HCT116 (cell line): Measurements from ENCODE around the gene CD82. TPM values are rescaled to one million over a fixed set of nuclear protein-coding genes. Genes with fewer than 3 reads are reported as not detected.

Source experiments
- ATAC-seq: fragments of 200-7000 bp; cut with Tn5 transposase; 2 replicates; pipeline ENCODE4 v1.9.1; 2020; ENCODE audit warnings: mild to moderate bottlenecking, moderate library complexity
- BruUV-seq: library from RNA; stranded (reverse); fragments of 400-500 nt; replicated peaks from 2 replicates; lab custom pipeline; 2021; lab: Mats Ljungman, UMichigan
- CTCF ChIA-PET: fragments of 300-600 bp; sonication (Branson Sonifier 250); formaldehyde crosslinking; loops from one replicate; lab custom pipeline; 2021; ENCODE audit warnings: antibody characterized with exemption; lab: Charles Lee
- POLR2A ChIA-PET: fragments of 300-600, 350-600 bp; sonication (Branson Sonifier 250); formaldehyde crosslinking; loops from one replicate; lab custom pipeline; 2021; ENCODE audit warnings: antibody characterized with exemption; lab: Charles Lee
- RAD21 ChIA-PET, 2 experiments: fragments of 300-600 bp; sonication (Branson Sonifier 250); formaldehyde crosslinking; loops; one replicate each; lab custom pipeline; 2023; ENCODE audit warnings: low total read pairs in 2 of 2; ENCODE audit not compliant: uncharacterized antibody in 2 of 2, unreplicated experiment in 2 of 2, low non-redundant PET in 1 of 2; lab: Charles Lee
- DNase-seq: peaks from one replicate; pipeline ENCODE4 v3.0.0-alpha.2; 2010; ENCODE audit warnings: low read depth, low spot score
- H2AFZ ChIP-seq: fragments of 200-600 bp; shearing (Covaris generic), sonication (generic); 2 replicates; pipeline ENCODE4 v1.6.1; 2017; ENCODE audit warnings: low read depth, mixed run types, mixed read lengths, antibody characterized with exemption, low read length; ENCODE audit not compliant: poor library complexity, severe bottlenecking
- H3K27ac ChIP-seq: 2 replicates; pipeline ENCODE4 v1.5.1; 2012; ENCODE audit warnings: low read depth, low read length
- H3K27me3 ChIP-seq: fragments of 200-600 bp; sonication (generic); 2 replicates; pipeline ENCODE4 v1.6.1; 2016; ENCODE audit warnings: mixed run types, low read length, mixed read lengths; ENCODE audit not compliant: insufficient read depth
- H3K36me3 ChIP-seq, 2 experiments: fragments of 200-500 bp in 1 of 2; fragments of 200-600 bp in 1 of 2; sonication (Bioruptor generic) in 1 of 2; sonication (generic) in 1 of 2; 2 replicates each; pipeline versions ENCODE4 v1.5.1 to v1.6.1; 2014 to 2016; ENCODE audit warnings: low read length in 2 of 2, inconsistent platforms in 1 of 2, mixed read lengths in 1 of 2, mixed run types in 1 of 2; ENCODE audit not compliant: insufficient read depth in 2 of 2, control insufficient read depth in 1 of 2
- H3K4me1 ChIP-seq, 2 experiments: fragments of 200-600 bp in 1 of 2; sonication (generic) in 1 of 2; 2 replicates each; pipeline versions ENCODE4 v1.5.1 to v1.6.1; 2012 to 2017; ENCODE audit warnings: low read length in 2 of 2, inconsistent platforms in 1 of 2, mild to moderate bottlenecking in 1 of 2, mixed read lengths in 1 of 2, mixed run types in 1 of 2, moderate library complexity in 1 of 2; ENCODE audit not compliant: insufficient read depth in 2 of 2, control insufficient read depth in 1 of 2
- H3K4me2 ChIP-seq: fragments of 200-600 bp; sonication (generic); 2 replicates; pipeline ENCODE4 v1.6.1; 2017; ENCODE audit warnings: mixed run types, low read length, mixed read lengths
- H3K4me3 ChIP-seq, 2 experiments: fragments of 200-600 bp in 1 of 2; sonication (generic) in 1 of 2; replicated peaks in 1 of 2; 2 replicates each; pipeline ENCODE4 v1.5.1; 2011 to 2016; ENCODE audit warnings: low read length in 2 of 2, control low read depth in 1 of 2, low read depth in 1 of 2, mild to moderate bottlenecking in 1 of 2, mixed read lengths in 1 of 2, mixed run types in 1 of 2
- H3K79me2 ChIP-seq: fragments of 200-600 bp; sonication (generic); 2 replicates; pipeline ENCODE4 v1.6.1; 2017; ENCODE audit warnings: mild to moderate bottlenecking, mixed run types, low read length, moderate library complexity, mixed read lengths; ENCODE audit not compliant: insufficient read depth
- H3K9ac ChIP-seq: fragments of 200-600 bp; sonication (generic); 2 replicates; pipeline ENCODE4 v1.6.1; 2016; ENCODE audit warnings: low read length, mixed read lengths
- H3K9me2 ChIP-seq: fragments of 200-600 bp; sonication (generic), shearing (Covaris generic); 2 replicates; pipeline ENCODE4 v1.6.1; 2017; ENCODE audit warnings: mixed run types, mild to moderate bottlenecking, moderate library complexity; ENCODE audit not compliant: insufficient read depth
- H3K9me3 ChIP-seq, 2 experiments: fragments of 200-500 bp in 1 of 2; fragments of 200-600 bp in 1 of 2; sonication (Bioruptor generic) in 1 of 2; sonication (generic) in 1 of 2; 2 replicates each; pipeline ENCODE4 v1.6.1; 2014 to 2017; ENCODE audit warnings: low read length in 2 of 2, mixed read lengths in 2 of 2, inconsistent platforms in 1 of 2, low read depth in 1 of 2, mild to moderate bottlenecking in 1 of 2, mixed run types in 1 of 2, moderate library complexity in 1 of 2; ENCODE audit not compliant: control insufficient read depth in 1 of 2, insufficient read depth in 1 of 2
- H4K20me1 ChIP-seq: fragments of 200-600 bp; sonication (generic), shearing (Covaris generic); 2 replicates; pipeline ENCODE4 v1.6.1; 2017; ENCODE audit warnings: mixed run types, mild to moderate bottlenecking, moderate library complexity; ENCODE audit not compliant: insufficient read depth
- EGR1 ChIP-seq: IDR thresholded peaks from 2 replicates; pipeline ENCODE4 v1.6.1; 2012; ENCODE audit warnings: low read depth
- POLR2AphosphoS5 ChIP-seq: IDR thresholded peaks from 2 replicates; pipeline ENCODE4 v1.6.1; 2011; ENCODE audit warnings: mild to moderate bottlenecking, low read depth, low read length, moderate library complexity
- SRF ChIP-seq: IDR thresholded peaks from 2 replicates; pipeline ENCODE4 v1.6.1; 2012; ENCODE audit warnings: low read depth
- ZFX ChIP-seq: fragments of 450-650 bp; IDR thresholded peaks from 2 replicates; pipeline ENCODE4 v1.6.1; 2017
- intact Hi-C: fragments of 100-400 bp; cut with micrococcal nuclease; formaldehyde crosslinking; loops from 2 replicates; pipeline ENCODE4 v1.10.0; 2022
- total RNA-seq: library from RNA; stranded (reverse); gene quantifications from one replicate; pipeline ENCODE4 v1.2.1, GENCODE V29; 2021; ENCODE audit not compliant: unreplicated experiment
- TF ChIP-seq, protein P1 (sequence below): IDR thresholded peaks from 2 replicates; pipeline ENCODE4 v1.6.1; 2012
- TF ChIP-seq, protein P2 (sequence below): IDR thresholded peaks from 2 replicates; pipeline ENCODE4 v1.6.1; 2011; ENCODE audit warnings: mild to moderate bottlenecking, low read length, moderate library complexity; ENCODE audit not compliant: insufficient replicate concordance; ENCODE audit errors: extremely low read depth
- TF ChIP-seq, protein P3 (sequence below), 3 experiments: fragments of 200-600 bp in 1 of 3; sonication (generic) in 1 of 3; IDR thresholded peaks in 2 of 3; conservative IDR thresholded peaks in 1 of 3; 2 replicates each; pipeline ENCODE4 v1.5.1; 2012 to 2017; ENCODE audit warnings: low read depth in 2 of 3, low read length in 2 of 3, antibody characterized with exemption in 1 of 3, borderline replicate concordance in 1 of 3, control low read depth in 1 of 3, mild to moderate bottlenecking in 1 of 3, mixed read lengths in 1 of 3, mixed run types in 1 of 3, moderate library complexity in 1 of 3; ENCODE audit not compliant: insufficient read depth in 1 of 3

The CD82 gene
- total RNA-seq, 1 experiment from 2014 or later = 16.7 TPM

DNA sequence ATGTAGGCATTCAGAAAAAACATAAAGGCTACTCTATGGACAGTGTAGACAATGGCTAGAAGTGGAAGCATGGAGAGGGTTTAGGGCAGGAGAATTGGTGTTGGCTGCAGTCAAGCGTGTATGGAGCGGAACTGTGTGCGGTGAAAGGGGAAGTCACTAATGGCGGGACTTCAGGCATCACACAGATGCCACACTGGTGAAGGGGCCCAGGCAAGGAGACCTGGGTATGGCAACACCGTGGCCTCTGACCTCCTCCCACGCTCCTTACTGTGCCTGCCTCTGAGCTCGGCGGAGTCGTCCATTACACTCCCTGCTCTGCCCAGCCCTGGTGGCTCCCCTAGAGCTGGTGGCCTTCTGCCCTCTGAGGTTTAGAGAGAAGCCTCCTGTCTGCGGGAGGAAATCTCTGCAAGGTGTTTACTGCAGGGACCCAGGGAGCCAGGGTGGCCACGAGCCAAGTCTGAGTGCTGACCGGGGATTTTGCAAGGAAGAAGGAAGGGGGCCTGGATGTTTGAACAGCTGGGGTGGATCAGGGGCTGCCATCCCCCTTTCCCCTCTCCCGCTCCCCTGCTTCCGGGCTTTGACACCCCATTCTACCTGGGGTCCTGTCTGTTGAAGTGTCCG lies 86.2 kb downstream of the CD82 start:
- H2AFZ ChIP-seq = no peak overlapping the region
- H3K9me2 ChIP-seq = no peaks in the 10 kb centered on the region
- intact Hi-C loops = no loop called here
- no peaks in the 10 kb centered on the region for H4K20me1 ChIP-seq
- H3K36me3 ChIP-seq = no peaks in the 10 kb centered on the region
- POLR2A ChIA-PET = no interaction called here
- H3K4me3 ChIP-seq = no peak overlapping the region
- H3K9me3 ChIP-seq = no peaks in the 10 kb centered on the region
- ATAC-seq (no peak), DNase-seq (no peak)
- H3K9ac ChIP-seq = no peak overlapping the region
- CTCF ChIA-PET = no interaction called here
- H3K79me2 ChIP-seq = no peaks in the 10 kb centered on the region
- no peak overlapping the region for H3K4me2 ChIP-seq
- no peak for TF ChIP-seq ZFX
- no peaks in the 10 kb centered on the region for H3K27me3 ChIP-seq
- H3K4me1 ChIP-seq = no peaks in the 10 kb centered on the region
- no TSS peak for BruUV-seq
- H3K27ac ChIP-seq = no peak overlapping the region
- RAD21 ChIA-PET = no interaction called here

DNA sequence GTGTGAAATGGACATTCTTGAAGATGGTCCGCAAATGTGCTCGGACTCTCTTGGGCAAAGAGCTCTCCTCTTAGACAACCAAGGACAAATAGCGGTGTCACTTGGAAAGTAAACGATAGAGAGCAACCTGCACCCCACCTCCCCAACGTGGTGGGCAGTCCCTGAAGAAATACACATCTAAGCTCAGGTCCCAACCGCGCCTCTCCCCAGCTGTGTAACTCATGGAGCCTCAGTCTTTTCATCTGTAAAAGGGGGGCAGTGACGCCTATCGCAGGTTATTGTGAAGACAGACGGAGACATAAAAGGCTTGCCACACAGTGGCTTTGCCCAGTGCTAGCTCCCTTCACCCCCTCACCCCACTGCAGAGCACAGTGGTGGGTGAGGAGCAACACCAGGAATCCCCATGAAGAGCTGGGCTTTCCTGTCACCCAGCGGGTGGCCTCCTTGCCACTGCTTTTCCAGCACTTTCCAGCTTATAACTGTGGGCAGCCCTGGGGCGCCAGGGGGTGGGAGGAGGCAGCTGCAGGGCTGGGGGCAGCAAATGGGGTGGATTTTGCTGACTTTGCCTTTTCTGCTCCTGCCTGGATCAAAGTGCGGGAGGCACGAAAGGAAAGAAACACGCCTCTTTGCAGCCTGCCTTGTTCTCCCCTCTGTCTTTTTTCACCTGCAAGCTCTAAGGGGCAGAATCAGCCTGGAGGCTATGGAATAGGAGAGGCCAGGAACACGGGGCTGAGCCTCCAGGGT lies 87.6 kb downstream of the CD82 start:
- no peak for DNase-seq
- Histone ChIP-seq H4K20me1 (no peaks in the 10 kb centered on the region), H3K9me2 (no peaks in the 10 kb centered on the region), H3K27ac (no peak overlapping the region), H3K4me3 (no peak overlapping the region), H2AFZ (no peak overlapping the region), H3K9me3 (no peaks in the 10 kb centered on the region), H3K27me3 (no peaks in the 10 kb centered on the region)
- intact Hi-C loops = no loop called here
- POLR2A ChIA-PET = no interaction called here
- BruUV-seq = no TSS peak
- TF ChIP-seq, protein P1, sequence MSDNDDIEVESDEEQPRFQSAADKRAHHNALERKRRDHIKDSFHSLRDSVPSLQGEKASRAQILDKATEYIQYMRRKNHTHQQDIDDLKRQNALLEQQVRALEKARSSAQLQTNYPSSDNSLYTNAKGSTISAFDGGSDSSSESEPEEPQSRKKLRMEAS = no peak
- no peak for TF ChIP-seq POLR2AphosphoS5
- TF ChIP-seq, protein P2, sequence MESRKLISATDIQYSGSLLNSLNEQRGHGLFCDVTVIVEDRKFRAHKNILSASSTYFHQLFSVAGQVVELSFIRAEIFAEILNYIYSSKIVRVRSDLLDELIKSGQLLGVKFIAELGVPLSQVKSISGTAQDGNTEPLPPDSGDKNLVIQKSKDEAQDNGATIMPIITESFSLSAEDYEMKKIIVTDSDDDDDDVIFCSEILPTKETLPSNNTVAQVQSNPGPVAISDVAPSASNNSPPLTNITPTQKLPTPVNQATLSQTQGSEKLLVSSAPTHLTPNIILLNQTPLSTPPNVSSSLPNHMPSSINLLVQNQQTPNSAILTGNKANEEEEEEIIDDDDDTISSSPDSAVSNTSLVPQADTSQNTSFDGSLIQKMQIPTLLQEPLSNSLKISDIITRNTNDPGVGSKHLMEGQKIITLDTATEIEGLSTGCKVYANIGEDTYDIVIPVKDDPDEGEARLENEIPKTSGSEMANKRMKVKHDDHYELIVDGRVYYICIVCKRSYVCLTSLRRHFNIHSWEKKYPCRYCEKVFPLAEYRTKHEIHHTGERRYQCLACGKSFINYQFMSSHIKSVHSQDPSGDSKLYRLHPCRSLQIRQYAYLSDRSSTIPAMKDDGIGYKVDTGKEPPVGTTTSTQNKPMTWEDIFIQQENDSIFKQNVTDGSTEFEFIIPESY = no peak
- no peak for TF ChIP-seq SRF
- TF ChIP-seq EGR1 = no peak
- TF ChIP-seq, protein P3, sequence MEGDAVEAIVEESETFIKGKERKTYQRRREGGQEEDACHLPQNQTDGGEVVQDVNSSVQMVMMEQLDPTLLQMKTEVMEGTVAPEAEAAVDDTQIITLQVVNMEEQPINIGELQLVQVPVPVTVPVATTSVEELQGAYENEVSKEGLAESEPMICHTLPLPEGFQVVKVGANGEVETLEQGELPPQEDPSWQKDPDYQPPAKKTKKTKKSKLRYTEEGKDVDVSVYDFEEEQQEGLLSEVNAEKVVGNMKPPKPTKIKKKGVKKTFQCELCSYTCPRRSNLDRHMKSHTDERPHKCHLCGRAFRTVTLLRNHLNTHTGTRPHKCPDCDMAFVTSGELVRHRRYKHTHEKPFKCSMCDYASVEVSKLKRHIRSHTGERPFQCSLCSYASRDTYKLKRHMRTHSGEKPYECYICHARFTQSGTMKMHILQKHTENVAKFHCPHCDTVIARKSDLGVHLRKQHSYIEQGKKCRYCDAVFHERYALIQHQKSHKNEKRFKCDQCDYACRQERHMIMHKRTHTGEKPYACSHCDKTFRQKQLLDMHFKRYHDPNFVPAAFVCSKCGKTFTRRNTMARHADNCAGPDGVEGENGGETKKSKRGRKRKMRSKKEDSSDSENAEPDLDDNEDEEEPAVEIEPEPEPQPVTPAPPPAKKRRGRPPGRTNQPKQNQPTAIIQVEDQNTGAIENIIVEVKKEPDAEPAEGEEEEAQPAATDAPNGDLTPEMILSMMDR (IDR thresholded peaks at IDR 0.05 in 2 of 3, conservative IDR thresholded peaks at IDR 0.05 in 1 of 3; ENCODE audit: borderline replicate concordance in 1 of 3, insufficient read depth in 1 of 3, low read depth in 2 of 3, low read length in 2 of 3) = no peak
- TF ChIP-seq, all 23 proteins: peak for 0
- ATAC-seq = no peak
- H3K4me1 ChIP-seq = no peaks in the 10 kb centered on the region
- H3K79me2 ChIP-seq = no peaks in the 10 kb centered on the region
- ChIA-PET CTCF (no interaction called here), RAD21 (no interaction called here)
- H3K36me3 ChIP-seq = no peaks in the 10 kb centered on the region
- H3K4me2 ChIP-seq = no peak overlapping the region
- H3K9ac ChIP-seq = no peak overlapping the region
